ENCODE data around the gene HS3ST6.

The HS3ST6 gene

GRCh38 chr16:1933097-1933661, 15.0 kb upstream of the HS3ST6 start:
- Histone ChIP-seq H3K27ac (no peak overlapping the region), H3K4me3 (no peak overlapping the region), H3K27me3 (no peaks in the 10 kb centered on the region), H3K36me3 (peaks cover 4 to 19% (median 15%) of the 10 kb centered on the region in 11 experiments), H3K9me3 (replicated peaks in 1 of 11) (no peaks in the 10 kb centered on the region), H3K9ac (peak overlapping the region in 5 of 11 experiments; percentile 7 to 48 (median 37); a peak in 6 of 22 replicates), H3K4me1 (peaks cover 0 to 16% (median 5%) of the 10 kb centered on the region in 10 experiments; a peak in 10 of 20 replicates), H4K20me1 (peaks cover 0 to 9% (median 0%) of the 10 kb centered on the region in 11 experiments; a peak in 3 of 22 replicates), H3K4me2 (0 out of 22 replicates have a peak overlapping the region, but pooled peaks of 1 of the 11 experiments have one; percentile 10)
- no peak for TF ChIP-seq Cebpa-rat (IDR thresholded peaks at IDR 0.05)

- peak overlapping the region in 5 of 11 experiments; percentile 20 to 41 (median 24); a peak in 6 of 22 replicates for H3K9ac ChIP-seq
- peaks cover 0 to 9% (median 0%) of the 10 kb centered on the region in 11 experiments; a peak in 2 of 22 replicates for H4K20me1 ChIP-seq
- no peak overlapping the region for H3K4me3 ChIP-seq
- H3K36me3 ChIP-seq, result peaks cover 0 to 10% (median 6%) of the 10 kb centered on the region in 11 experiments; a peak in 16 of 22 replicates
- H3K27me3 ChIP-seq, result no peaks in the 10 kb centered on the region
- H3K4me2 ChIP-seq, result no peak overlapping the region
- peaks cover 0 to 16% (median 5%) of the 10 kb centered on the region in 10 experiments; a peak in 9 of 20 replicates for H3K4me1 ChIP-seq
- no peaks in the 10 kb centered on the region for H3K9me3 ChIP-seq (replicated peaks in 1 of 11)
- no peak overlapping the region; a peak in 1 of 22 replicates for H3K27ac ChIP-seq
- no peak for TF ChIP-seq Cebpa-rat (IDR thresholded peaks at IDR 0.05)
These were observed 14.1 kb upstream of the HS3ST6 start for GRCh38 chr16:1932050-1933028.

- no peak for TF ChIP-seq Cebpa-rat (IDR thresholded peaks at IDR 0.05)
These were observed 12.1 kb upstream of the HS3ST6 start for GRCh38 chr16:1930338-1930720.

GRCh38 chr16:1929578-1930337, 11.5 kb upstream of the HS3ST6 start:
- no peak for TF ChIP-seq Cebpa-rat (IDR thresholded peaks at IDR 0.05)
- no peaks in the 10 kb centered on the region for H3K9me3 ChIP-seq (replicated peaks in 1 of 11)
- H4K20me1 ChIP-seq, result peaks cover 0 to 4% (median 0%) of the 10 kb centered on the region in 11 experiments; a peak in 2 of 22 replicates
- H3K9ac ChIP-seq, result peak overlapping the region; percentile 61 to 80 (median 77)
- peak overlapping the region; percentile 37 to 71 (median 54); a peak in 18 of 22 replicates for H3K27ac ChIP-seq
- H3K36me3 ChIP-seq, result no peaks in the 10 kb centered on the region
- H3K27me3 ChIP-seq, result peaks cover under 1 to 8% (median 3%) of the 10 kb centered on the region in 11 experiments; a peak in 14 of 22 replicates
- H3K4me3 ChIP-seq, result peak overlapping the region; percentile 48 to 70 (median 59)
- H3K4me2 ChIP-seq, result peak overlapping the region; percentile 64 to 90 (median 74)
- H3K4me1 ChIP-seq, result peaks cover 0 to 16% (median 5%) of the 10 kb centered on the region in 10 experiments; a peak in 9 of 20 replicates

More at GRCh38 chr16:1930338-1930720, 12.1 kb upstream of the HS3ST6 start:
- peaks cover 0 to 16% (median 5%) of the 10 kb centered on the region in 10 experiments; a peak in 9 of 20 replicates for H3K4me1 ChIP-seq
- peaks cover 0 to 4% (median 0%) of the 10 kb centered on the region in 11 experiments; a peak in 2 of 22 replicates for H4K20me1 ChIP-seq
- H3K4me3 ChIP-seq, result no peak overlapping the region
- no peaks in the 10 kb centered on the region for H3K9me3 ChIP-seq (replicated peaks in 1 of 11)
- H3K36me3 ChIP-seq, result no peaks in the 10 kb centered on the region
- peaks cover 0 to 3% (median 0%) of the 10 kb centered on the region in 11 experiments; a peak in 3 of 22 replicates for H3K27me3 ChIP-seq
- peak overlapping the region in 9 of 11 experiments; percentile 64 to 82 (median 69); a peak in 8 of 22 replicates for H3K4me2 ChIP-seq
- peak overlapping the region in 2 of 11 experiments; percentile 78; a peak in 3 of 22 replicates for H3K9ac ChIP-seq
- H3K27ac ChIP-seq, result peak overlapping the region in 3 of 11 experiments; percentile 42 to 54 (median 51); a peak in 3 of 22 replicates

- Histone ChIP-seq H3K4me1 (peaks cover 0 to 16% (median 5%) of the 10 kb centered on the region in 10 experiments; a peak in 9 of 20 replicates), H3K27me3 (peaks cover 7 to 15% (median 9%) of the 10 kb centered on the region in 11 experiments), H3K4me3 (peak overlapping the region; percentile 48 to 70 (median 59)), H3K27ac (peak overlapping the region; percentile 27 to 71 (median 54); a peak in 18 of 22 replicates), H3K9me3 (replicated peaks in 1 of 11) (no peaks in the 10 kb centered on the region), H4K20me1 (peaks cover 0 to 9% (median 0%) of the 10 kb centered on the region in 11 experiments; a peak in 3 of 22 replicates), H3K4me2 (peak overlapping the region; percentile 64 to 90 (median 74)), H3K36me3 (no peaks in the 10 kb centered on the region), H3K9ac (peak overlapping the region; percentile 61 to 80 (median 77))
- no peak for TF ChIP-seq Cebpa-rat (IDR thresholded peaks at IDR 0.05)
These were observed 10.9 kb upstream of the HS3ST6 start for GRCh38 chr16:1929105-1929504.

GRCh38 chr16:1926271-1926670, 8.1 kb upstream of the HS3ST6 start:
- Histone ChIP-seq H3K4me2 (no peak overlapping the region), H3K36me3 (no peaks in the 10 kb centered on the region), H3K9me3 (replicated peaks in 1 of 11) (0 out of 22 replicates have a peak, but pooled peaks cover 0 to 5% (median 0%) of the 10 kb centered on the region in 11 experiments), H4K20me1 (peaks cover 0 to 12% (median 0%) of the 10 kb centered on the region in 11 experiments; a peak in 1 of 22 replicates), H3K4me3 (no peak overlapping the region), H3K27ac (no peak overlapping the region), H3K4me1 (peaks cover 0 to 15% (median 8%) of the 10 kb centered on the region in 10 experiments; a peak in 14 of 20 replicates), H3K27me3 (peaks cover 35 to 43% (median 38%) of the 10 kb centered on the region in 11 experiments), H3K9ac (no peak overlapping the region)
- no peak for TF ChIP-seq Cebpa-rat (IDR thresholded peaks at IDR 0.05)

- no peak overlapping the region for H3K27ac ChIP-seq
- H3K9me3 ChIP-seq (replicated peaks in 1 of 11), result 0 out of 22 replicates have a peak, but pooled peaks cover 0 to 5% (median 0%) of the 10 kb centered on the region in 11 experiments
- no peak overlapping the region for H3K4me3 ChIP-seq
- peak overlapping the region in 9 of 11 experiments; percentile 4 to 61 (median 19); a peak in 7 of 22 replicates for H3K4me2 ChIP-seq
- TF ChIP-seq Cebpa-rat (IDR thresholded peaks at IDR 0.05), result no peak
- peaks cover 57 to 65% (median 59%) of the 10 kb centered on the region in 11 experiments for H3K27me3 ChIP-seq
- peaks cover 0 to 13% (median 7%) of the 10 kb centered on the region in 10 experiments; a peak in 14 of 20 replicates for H3K4me1 ChIP-seq
- peaks cover 0 to 33% (median 8%) of the 10 kb centered on the region in 11 experiments; a peak in 11 of 22 replicates for H4K20me1 ChIP-seq
- peak overlapping the region in 2 of 11 experiments; percentile 19 to 31; a peak in 1 of 22 replicates for H3K9ac ChIP-seq
- no peaks in the 10 kb centered on the region for H3K36me3 ChIP-seq
These were observed 5.9 kb upstream of the HS3ST6 start for GRCh38 chr16:1924095-1924494.
